ENCODE data around the gene CDKN2C.
"Not testable (repeated sequence)": the region's sequence is repeated elsewhere in the genome, so short reads cannot be mapped to it uniquely, and the experiment has no call there.

Gene CDKN2C

DNA sequence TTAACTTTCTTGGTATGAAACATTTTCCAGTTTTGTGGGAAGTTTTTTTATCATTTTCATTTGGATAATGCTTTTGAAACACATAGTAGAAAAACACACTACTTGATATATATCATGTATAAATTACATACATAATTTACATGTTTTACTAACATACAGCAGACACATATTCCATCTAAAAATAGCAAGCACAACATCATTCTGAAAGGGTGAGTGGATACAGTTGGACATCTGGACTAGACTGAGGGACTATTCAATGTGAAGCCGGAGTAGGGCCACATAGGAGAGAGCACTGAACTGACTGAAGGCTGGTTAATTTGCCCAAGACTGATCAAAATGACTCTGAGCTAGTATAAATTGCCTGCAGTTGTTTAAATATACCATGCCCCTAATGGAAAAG lies 11.7 kb downstream of the CDKN2C start:
- no peak for DNase-seq

DNA sequence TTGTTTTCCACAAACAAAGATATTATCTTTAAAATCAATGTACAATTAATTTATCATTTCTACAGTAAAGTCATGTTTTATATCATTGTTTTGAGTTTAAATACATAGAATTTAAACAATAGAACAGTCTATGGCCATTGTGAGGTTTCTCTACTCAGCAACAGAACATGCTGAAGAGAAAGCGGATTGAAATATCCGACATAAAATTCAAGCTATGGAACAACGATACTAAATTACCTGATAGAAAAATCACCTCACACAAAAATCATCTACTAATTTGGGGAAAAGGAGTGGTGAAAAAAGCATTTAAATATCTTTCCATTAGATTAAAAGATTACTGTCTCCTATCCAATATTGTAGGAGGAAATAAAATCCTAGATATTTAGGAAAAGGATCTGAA lies 12.6 kb downstream of the CDKN2C start:
- no peak for DNase-seq

DNA sequence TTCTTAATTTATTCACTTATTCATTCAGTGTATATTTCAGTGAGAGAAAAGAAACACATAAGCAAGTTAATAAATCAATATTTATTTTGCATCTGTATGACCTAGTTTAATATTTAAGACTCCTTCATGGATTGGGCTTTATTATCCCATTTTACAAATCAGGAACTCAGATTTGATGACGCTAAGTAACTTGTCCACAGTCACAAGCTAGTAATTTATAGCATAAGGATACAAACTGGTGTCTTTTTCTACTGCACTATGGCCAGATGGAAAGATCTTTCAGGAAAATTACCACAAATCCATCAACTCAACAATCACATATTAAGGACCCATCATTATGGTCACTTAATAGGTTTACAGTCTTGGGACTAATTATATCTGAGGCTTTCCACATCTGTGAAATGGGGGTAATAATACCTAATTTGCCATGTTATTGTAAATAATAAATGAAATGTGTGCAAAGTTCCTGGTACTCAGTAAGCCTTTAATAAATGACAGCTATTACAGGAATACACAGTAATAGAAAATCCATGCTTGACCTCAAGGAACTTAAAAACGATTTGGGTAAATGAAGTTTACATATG lies 13.3 kb downstream of the CDKN2C start:
- DNase-seq = no peak

DNA sequence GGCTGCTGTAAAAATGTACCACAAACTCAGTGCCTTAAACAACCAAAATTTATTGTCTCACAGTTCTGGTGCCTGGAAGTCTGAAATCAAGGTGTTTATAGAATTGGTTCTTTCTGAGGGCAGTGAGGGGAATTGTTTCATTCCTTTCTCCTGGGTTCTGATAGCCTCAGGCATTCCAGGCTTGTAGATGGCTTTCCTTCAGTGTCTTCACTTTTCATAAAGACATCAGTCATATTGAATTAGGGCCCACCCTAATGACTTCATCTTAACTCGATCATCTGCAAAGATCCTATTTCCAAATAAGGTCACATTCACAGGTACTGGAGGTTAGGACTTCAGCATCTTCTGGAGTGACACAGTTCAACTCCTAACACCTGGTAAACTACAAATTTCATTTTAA lies 15.0 kb downstream of the CDKN2C start:
- no peak for DNase-seq

DNA sequence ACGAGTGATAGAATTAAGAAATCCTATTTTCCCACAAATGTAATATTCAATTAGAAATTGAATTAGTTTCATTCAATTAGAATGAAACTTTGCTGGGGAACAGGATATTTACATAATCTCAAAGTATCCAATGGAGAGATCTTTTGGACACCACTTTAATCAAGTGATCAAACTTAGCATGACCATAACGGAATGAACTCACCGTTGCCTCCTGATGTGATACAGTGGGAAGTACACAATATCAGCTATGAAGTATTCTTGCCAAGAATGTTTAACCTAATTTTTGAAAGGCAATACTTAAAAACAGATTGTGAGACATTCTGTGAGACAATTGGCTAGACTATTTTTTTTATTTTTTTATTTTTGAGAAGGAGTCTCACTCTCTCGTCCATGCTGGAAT lies 16.6 kb downstream of the CDKN2C start:
- no peak for DNase-seq

DNA sequence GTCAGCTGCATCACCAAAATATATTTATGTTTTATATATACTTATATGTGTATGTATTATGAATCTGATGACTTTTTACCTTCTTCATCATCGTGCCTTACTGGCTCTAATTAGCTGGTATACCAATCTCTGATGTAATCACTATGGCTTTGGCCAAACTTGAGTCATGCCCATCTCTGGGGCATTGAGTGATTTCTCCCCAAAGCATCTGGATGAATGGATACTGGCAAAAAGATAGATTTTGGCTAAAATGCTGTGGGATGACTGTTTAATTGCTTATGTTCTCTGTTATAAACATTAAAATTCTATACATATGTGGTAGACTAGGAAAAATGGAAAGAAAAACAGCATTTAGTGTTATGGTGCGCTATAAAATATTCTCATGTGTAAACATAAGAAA lies 19.6 kb downstream of the CDKN2C start:
- DNase-seq = no peak

DNA sequence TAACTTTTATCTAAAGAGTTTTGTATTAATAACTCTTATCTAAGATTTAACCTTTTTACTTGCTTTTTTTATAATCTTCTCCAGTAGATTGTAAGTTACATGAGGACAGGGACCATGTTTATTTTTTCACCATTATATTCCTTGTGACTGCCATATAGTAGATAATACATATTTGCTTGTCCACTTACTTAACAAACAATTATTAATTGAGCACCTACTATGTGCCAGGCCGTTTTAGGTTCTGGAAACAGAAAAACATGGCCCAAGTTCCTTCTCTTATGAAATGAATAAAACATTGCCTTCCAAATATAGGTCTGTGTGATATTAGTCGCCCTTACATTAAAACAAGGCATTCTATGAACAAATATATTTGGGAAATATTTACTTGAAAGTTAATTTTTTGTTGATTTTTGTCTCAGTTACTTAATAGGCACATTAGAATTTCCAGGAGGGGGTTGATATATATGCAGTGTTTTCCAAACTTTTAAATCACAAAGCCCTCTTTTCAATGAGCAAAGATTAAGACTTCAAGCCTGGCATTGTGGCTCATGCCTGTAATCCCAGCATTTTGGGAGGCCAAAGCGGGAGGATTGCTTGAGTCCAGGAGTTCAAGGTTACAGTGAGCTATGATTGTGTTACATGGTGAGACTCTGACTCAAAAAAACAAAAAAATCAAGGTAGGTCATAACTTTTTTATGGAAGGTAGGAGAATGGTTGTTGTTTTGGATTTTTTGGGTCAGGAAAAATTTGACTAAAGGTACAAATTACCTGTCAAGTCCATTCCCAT lies 22.7 kb downstream of the CDKN2C start:
- DNase-seq = no peak

DNA sequence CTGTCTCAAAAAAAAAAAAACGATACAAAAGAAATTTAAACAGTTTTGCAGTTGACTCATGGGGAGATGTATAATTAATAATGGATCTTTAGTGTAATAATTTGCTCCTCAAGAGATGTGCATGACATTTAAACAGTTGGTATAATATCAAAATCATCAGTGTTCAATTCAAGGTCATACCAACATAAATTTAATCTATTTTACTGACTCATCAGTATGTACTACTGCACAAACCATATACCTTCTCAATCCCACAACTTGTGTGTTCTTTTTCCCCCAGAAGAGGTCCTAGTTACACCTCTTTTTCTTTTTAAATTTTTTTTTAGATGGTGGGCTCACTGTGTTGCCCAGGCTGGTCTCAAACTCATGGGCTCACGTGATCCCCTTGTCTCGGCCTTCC lies 23.6 kb downstream of the CDKN2C start:
- DNase-seq = no peak

DNA sequence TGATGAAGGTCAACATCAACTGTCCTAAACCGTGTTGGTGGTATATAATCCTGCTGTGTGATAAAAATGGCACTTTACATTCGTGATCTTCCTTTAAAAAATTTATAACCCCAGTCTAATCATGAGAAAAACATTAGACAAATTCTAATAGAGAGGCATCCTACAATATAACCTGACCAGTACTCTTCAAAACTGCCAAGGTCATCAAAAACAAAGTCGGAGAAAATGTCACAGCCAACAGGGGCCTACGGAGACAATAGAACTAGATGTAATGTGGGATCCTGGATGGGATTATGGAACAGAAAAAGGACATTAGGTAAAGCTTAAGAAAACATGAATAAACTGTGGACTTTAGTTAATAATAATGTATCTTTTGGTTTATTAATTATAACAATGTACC lies 25.0 kb downstream of the CDKN2C start:
- DNase-seq = no peak

DNA sequence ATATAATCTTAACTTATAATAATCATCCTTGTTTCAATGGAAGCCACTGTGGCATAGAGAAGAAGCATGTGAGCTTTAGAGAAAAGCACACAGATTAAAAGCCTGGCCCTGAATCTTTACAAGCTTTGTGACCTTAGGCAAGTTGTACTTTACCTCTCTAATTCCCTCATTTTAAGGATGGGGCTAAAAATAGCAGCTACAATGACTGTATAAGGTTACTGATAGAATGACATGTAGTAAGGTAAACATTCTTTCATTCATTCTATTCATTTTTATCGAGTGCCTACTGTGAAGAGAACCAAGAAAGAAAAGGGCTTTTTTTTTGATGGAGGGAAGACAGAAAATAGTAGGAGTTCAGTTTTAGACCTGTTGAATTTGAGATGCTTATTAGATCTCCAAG lies 25.6 kb downstream of the CDKN2C start:
- no peak for DNase-seq

DNA sequence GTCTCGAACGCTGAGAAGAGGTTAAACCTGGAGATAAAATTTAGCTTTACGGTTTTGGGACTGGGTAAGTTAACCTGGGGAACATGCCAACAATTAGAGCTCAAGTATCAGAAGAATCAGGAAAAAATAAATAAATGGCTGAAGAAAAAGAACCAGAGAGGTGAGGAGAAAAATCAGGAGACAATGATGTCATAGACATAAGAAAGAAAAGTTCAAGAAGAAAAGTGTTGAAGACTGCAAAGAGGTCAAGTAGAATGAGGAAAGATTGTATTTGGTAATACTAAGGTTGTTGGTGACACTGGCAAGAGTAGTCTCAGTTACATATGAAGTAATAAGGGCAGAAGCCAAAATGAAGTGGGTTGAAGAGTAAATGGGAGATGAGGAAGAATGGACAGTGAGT lies 26.0 kb downstream of the CDKN2C start:
- no peak for DNase-seq

DNA sequence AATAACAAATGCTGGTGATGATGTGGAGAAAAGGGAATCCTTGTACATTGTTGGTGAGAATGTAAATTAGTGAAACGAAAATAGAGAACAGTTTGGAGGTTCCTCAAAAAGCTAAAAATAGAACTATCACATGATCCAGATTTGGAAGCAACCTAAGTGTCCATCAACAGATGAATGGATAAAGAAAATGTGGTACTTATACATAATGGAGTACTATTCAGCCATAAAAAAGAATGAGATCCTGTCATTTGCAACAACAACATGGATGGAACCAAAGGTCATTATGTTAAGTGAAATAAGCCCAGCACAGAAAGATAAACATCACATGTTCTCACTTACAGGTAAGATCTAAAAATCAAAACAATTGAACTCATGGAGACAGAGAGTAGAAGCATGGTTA lies 29.3 kb downstream of the CDKN2C start:
- DNase-seq = not testable (repeated sequence)

DNA sequence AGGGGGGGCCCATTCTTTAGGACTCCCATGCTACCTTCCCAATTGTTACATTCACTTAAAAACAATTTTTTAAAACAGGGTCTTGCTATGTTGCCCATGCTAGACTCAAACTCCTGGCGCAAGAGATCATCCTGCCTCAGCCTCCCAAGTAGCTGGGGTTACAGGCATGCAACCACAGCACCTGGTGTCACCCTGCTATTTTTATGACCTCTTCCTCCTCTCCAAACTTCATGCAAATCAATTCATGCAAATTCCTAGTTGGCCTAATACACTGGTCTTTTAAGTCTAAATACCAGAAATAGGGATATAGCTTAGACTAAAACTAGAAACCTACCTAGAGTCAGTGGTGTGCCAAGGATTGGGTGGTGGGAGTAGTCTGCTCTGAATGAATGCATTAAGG lies 30.1 kb downstream of the CDKN2C start:
- DNase-seq = no peak

DNA sequence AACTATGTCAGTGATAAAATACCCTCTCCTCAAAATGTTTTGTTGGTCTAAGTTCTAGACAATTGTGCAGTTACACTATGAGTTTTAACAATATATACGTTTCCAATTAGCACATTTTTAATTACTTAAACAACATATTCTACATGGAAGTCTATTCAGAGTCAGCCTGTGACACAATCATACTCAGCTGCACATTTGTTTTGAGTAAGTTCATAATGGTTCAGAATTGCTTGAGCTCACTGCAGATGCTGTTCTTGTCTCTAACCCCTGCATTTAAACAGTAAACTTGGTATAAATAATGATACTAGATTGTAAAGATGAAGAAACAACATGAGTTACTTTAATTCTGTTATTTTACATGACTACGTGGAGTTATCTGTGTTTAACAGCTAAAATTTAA lies 30.6 kb downstream of the CDKN2C start:
- no peak for DNase-seq

DNA sequence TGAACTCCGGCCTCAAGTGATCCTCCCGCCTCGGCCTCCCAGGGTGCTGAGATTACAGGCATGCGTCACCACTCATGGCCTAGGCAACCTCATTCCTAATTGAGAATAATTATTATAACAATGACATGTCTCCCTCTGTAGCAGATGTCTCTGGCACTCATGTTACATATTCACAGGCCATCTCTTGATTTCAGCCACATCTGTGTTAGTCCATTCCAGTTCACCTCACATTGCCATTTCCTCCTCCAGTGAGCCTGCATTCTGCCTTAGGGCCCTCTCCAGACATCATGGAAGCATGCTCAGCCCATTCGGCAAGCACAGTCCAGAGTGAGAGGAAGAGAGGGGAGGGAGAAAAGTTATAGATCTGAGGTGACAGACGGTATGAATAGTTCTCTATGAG lies 32.5 kb downstream of the CDKN2C start:
- DNase-seq = no peak

DNA sequence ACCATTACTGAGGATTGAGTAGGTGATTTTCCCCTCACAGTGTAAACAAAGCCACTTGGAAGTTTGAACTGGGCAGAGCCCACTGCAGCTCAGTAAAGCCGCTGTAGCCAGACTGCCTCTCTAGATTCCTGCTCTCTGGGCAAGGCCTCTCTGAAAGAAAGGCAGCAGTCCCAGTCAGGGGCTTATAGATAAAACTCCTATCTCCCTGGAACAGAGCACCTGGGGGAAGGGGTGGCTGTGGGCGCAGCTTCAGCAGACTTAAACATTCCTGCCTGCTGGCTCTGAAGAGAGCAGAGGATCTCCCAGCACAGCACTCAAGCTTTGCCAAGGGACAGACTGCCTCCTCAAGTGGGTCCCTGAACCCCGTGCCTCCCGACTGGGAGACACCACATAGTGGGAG lies 35.5 kb downstream of the CDKN2C start:
- DNase-seq = not testable (repeated sequence)

DNA sequence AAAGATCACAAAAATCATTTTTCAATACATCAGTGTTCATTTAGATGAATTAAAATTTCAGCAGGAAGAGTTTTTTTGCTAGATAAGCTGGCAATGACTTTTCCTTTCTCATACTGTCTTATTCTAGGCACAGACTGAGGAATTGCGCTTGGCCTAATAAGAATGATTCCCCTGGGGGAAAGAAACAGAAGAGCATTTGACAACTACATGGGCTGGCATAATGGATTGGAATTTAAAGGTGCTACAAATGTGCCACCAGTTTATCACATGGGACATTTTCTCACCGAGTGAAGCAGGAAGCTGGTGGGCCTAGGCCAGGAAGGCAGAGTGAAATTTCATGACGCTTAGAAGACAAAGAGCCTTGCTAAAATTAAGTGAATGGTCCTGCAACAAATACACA lies 39.3 kb downstream of the CDKN2C start:
- DNase-seq = no peak

DNA sequence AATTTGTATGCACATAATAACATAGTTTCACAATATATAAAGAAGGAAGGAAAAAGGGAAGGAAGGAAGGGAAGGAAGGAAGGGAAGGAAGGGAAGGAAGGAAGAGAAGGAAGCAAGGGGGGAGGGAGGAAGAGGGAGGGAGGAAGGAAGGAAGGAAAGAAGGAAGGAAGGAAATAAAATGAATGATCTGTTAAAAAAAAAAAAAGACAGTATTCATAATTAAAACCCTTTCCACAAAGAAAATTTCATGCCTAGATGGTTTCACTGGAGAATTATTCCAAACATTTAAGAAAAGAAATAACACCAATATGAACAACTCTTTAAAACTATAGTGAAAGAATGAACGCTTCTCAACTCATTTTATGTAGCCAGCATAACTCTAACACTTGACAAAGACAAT lies 44.8 kb downstream of the CDKN2C start:
- DNase-seq = no peak

DNA sequence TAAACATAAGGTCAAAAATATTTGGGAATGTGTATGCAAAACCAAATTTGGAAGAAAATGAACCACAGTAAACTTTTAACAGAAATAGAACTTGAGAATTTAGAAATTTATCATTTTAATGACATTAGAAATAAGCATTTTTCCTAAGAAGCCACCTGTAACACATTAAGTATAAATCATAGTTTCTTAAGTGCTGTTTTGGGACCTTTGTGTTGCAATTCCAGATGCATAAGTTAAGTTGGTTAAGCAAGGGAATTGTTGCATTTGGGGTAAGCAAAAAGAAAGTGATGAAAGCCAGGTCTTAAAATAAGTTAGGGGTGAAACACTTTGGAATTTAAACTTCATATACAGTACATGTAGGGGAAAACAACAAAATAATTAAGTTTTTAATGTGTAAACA lies 49.8 kb downstream of the CDKN2C start:
- DNase-seq = no peak

All from activated effector memory CD4-positive, alpha-beta T cell treated with Interleukin-2 at 50 U/mL for 16 hours (primary cell).